ENCODE data around the gene ZNF384. TPM values are rescaled to one million over a fixed set of nuclear protein-coding genes. Genes with fewer than 3 reads are reported as not detected.

Gene ZNF384
- total RNA-seq, 1 experiment from 2014 or later: 88.0 TPM

DNA sequence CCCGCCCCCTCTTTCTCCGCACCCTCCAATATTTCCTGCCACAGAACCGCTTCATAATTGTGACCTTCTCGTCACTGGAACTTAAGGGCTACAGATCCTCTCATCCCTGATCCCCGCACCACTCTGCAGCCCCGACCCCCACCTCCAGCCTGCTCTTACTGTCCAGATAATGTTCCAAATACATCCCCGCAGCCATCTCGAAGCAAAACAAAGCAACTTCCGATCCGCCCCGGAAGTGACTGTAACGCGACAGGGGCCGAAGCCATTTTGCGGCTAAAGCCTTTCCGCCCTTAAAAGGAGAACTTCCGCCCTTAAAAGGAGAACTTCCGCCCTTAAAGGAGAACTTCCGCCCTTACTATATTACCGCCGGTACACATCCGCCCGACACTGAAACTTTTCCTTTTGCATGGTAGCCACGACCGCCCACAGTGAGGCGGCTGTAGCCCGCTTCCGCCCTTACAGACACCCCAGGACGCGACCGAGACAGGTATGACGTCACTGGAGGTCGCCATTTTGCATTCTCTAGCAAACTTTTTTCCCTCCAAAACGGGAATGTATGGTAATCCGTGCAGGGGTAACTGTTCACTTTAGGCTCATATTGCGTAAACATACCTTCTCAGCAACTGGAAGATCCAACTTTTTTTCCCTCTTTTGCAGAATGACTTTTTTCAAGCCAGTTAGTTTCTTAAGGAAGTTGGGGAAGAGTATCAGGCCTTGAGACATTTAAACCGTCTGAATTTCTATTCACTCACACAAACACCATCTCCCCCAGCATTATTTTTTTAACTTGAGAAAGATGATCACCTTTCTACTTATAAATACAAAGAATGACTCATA is 26.1 kb downstream of the ZNF384 start, which contains the start of gene ING4:
Gene ING4 (minus strand): TSS at position 214 of the 837 bp plus-strand sequence. CDS start 18 bp downstream, at position 196.
- peak within 1 kb of the TSS; percentile 76 for H3K14ac ChIP-seq (ENCODE audit: insufficient read depth, low read length)
- H3K4me1 Mint-ChIP-seq: peaks cover 10% of the 10 kb centered on the region in 2 experiments
- peak; percentile 100 for DNase-seq
- no peak within 1 kb of the TSS for H3K56ac ChIP-seq (ENCODE audit: insufficient read length, low read depth, low read length)
- no peaks in the 10 kb centered on the region for H3K9me3 Mint-ChIP-seq
- H3K36me3 Mint-ChIP-seq (ENCODE audit: insufficient read depth in 1 of 3, low read depth in 3 of 3): peaks cover 11 to 25% (median 19%) of the 10 kb centered on the region in 3 experiments
- H3K4ac ChIP-seq (ENCODE audit: low read depth, low read length): no peak within 1 kb of the TSS
- WGBS (ENCODE audit: extremely low coverage, insufficient read length, low lambda C conversion rate): no CpG with 5 or more reads among the region's 37 CpGs
- no peak within 1 kb of the TSS for H2BK12ac ChIP-seq (ENCODE audit: insufficient read length, low read depth, low read length)
- H2BK120ac ChIP-seq (ENCODE audit: low read depth, low read length, poor library complexity, severe bottlenecking): no peak within 1 kb of the TSS
- no peaks in the 10 kb centered on the region for H3K27me3 ChIP-seq (ENCODE audit: insufficient read depth, low read length)
- no peak within 1 kb of the TSS for H3K27ac ChIP-seq (ENCODE audit: insufficient read length, low read depth, low read length)
- no peak within 1 kb of the TSS for H4K8ac ChIP-seq (replicated peaks; ENCODE audit: insufficient read length, low read depth, low read length)
- no peak within 1 kb of the TSS for H3T11ph ChIP-seq (ENCODE audit: low read length)
- no peak within 1 kb of the TSS for H2BK15ac ChIP-seq (ENCODE audit: low read depth, low read length)
- no peak within 1 kb of the TSS for H4K91ac ChIP-seq (ENCODE audit: insufficient read length, low read depth, low read length)
- H3K79me1 ChIP-seq (ENCODE audit: insufficient read depth, low read depth, low read length, poor library complexity, severe bottlenecking): no peaks in the 10 kb centered on the region
- H3K4me3 Mint-ChIP-seq: peak within 1 kb of the TSS; percentile 94 to 96
- peaks cover 4% of the 10 kb centered on the region for H3K23me2 ChIP-seq (ENCODE audit: insufficient read length, low read depth, low read length, poor library complexity, severe bottlenecking)
- H3K9me3 ChIP-seq (ENCODE audit: control insufficient read depth, low read depth, low read length): no peaks in the 10 kb centered on the region
- H3K4me1 ChIP-seq (ENCODE audit: insufficient read depth, low read length): no peaks in the 10 kb centered on the region
- no peaks in the 10 kb centered on the region for H3K27me3 Mint-ChIP-seq (ENCODE audit: low read depth)
- H2BK5ac ChIP-seq (ENCODE audit: insufficient read length, low read length): no peak within 1 kb of the TSS
- H2AK5ac ChIP-seq (ENCODE audit: insufficient read length, low read length): no peak within 1 kb of the TSS
- H3K9ac ChIP-seq (ENCODE audit: extremely low read depth, insufficient read length, low read length): peak within 1 kb of the TSS; percentile 89
- no peaks in the 10 kb centered on the region for H3K79me2 ChIP-seq (ENCODE audit: insufficient read depth, low read length)
- no peak within 1 kb of the TSS for H2AFZ ChIP-seq (ENCODE audit: low read length)
- H2BK20ac ChIP-seq (ENCODE audit: low read depth, low read length, poor library complexity, severe bottlenecking): no peak within 1 kb of the TSS
- peak within 1 kb of the TSS; percentile 96 to 99 (median 98) for H3K27ac Mint-ChIP-seq
- H4K5ac ChIP-seq (ENCODE audit: insufficient read length, low read depth, low read length): peak within 1 kb of the TSS; percentile 36
- H3K23ac ChIP-seq (ENCODE audit: insufficient read length, low read depth, low read length): no peak within 1 kb of the TSS
- TF ChIP-seq, protein P1, sequence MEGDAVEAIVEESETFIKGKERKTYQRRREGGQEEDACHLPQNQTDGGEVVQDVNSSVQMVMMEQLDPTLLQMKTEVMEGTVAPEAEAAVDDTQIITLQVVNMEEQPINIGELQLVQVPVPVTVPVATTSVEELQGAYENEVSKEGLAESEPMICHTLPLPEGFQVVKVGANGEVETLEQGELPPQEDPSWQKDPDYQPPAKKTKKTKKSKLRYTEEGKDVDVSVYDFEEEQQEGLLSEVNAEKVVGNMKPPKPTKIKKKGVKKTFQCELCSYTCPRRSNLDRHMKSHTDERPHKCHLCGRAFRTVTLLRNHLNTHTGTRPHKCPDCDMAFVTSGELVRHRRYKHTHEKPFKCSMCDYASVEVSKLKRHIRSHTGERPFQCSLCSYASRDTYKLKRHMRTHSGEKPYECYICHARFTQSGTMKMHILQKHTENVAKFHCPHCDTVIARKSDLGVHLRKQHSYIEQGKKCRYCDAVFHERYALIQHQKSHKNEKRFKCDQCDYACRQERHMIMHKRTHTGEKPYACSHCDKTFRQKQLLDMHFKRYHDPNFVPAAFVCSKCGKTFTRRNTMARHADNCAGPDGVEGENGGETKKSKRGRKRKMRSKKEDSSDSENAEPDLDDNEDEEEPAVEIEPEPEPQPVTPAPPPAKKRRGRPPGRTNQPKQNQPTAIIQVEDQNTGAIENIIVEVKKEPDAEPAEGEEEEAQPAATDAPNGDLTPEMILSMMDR (conservative IDR thresholded peaks at IDR 0.05): no peak
- peak within 1 kb of the TSS; percentile 71 for H3K18ac ChIP-seq (ENCODE audit: insufficient read length, low read depth, low read length)
- H3K4me2 ChIP-seq (ENCODE audit: insufficient read depth, insufficient read length, low read length): peak within 1 kb of the TSS; percentile 88
- no peaks in the 10 kb centered on the region for H4K20me1 ChIP-seq (ENCODE audit: control insufficient read depth, insufficient read depth, insufficient read length)

All from H9 (cell line).